HG03103 (cell line): ENCODE results near the gene BTG4.

Source experiments
- ATAC-seq: cut with Tn5 transposase; IDR thresholded peaks from one replicate; pipeline ENCODE4 v1.9.1; 2021; ENCODE audit warnings: low read depth; ENCODE audit not compliant: unreplicated experiment

The BTG4 gene

DNA sequence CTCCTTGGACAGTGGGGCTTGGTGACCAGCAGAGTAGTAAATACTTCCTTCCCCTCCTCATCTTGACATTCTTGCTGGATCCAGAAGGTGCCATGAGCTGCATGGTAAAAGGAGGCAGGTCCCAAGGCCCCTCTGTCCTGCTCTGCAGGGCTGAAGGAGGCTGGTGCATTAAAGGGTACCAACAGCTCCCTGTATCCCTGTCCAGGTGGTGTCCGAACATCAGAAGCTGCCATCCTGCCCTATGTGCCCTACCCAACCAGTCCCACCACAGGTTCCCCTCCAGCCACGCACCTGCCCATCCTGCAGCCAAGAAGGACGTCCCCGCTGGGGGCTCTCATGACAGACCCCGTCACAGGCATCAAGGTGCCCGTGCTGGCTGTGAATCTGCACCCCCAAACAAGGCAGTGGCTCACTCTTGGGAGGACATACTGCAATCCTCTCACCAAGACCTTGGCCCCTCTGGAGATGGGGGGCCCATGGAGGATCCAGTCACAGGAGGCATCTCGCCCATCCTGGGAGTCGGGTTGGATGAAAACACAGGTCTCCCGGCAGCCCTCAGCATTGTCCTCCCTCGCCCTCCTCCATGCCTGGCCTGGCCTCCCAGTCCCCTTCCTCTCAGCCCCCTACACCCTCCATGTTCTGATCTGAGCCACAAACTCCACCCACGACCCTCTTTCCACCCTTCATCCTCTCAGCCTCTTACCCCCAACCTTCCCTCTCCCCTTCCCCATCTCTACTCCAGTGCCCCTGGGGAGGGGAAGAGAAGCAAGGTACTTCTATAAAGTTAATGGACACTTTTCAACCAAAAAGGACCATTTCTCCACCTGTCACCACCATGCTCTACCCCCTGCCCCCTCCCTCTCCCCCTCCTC lies 55.1 kb downstream of the BTG4 start:
- ATAC-seq = no peak

DNA sequence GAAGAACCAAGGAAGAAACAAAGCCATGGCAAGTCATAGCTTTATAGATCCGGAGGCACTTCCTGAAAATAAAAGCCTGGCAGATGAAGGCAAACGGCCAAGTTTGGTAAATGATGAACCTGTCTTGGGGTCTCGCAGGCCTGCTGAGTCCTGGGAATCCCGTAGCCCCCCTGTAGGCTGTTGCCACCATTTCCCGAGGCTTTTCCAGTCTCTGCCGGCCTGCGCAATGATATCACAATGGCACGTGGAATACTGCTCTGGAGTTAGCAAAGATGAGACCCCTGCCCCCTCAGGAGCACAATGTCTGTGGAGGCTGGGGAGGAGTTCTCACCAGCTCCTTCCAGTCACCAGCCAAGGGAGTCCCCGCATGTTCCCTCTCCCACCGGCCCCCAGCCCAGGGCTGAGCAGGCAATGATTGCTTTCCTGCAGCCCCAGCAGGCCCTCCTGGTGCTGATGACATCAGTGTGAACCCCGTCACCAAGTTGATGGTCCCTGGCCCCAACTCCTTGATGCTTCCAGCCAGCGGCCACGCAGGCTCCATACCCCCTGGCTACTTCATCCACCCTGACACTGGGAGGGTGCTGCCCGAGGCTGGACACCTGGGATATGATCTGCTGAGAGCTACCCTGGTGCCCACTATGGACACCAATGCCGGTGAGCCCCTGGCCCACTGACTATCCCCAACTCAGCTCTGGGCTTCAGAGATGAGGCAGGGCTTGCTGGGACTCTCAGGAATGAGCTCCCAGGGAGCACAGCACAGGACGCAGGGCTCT lies 55.9 kb downstream of the BTG4 start:
- no peak for ATAC-seq

DNA sequence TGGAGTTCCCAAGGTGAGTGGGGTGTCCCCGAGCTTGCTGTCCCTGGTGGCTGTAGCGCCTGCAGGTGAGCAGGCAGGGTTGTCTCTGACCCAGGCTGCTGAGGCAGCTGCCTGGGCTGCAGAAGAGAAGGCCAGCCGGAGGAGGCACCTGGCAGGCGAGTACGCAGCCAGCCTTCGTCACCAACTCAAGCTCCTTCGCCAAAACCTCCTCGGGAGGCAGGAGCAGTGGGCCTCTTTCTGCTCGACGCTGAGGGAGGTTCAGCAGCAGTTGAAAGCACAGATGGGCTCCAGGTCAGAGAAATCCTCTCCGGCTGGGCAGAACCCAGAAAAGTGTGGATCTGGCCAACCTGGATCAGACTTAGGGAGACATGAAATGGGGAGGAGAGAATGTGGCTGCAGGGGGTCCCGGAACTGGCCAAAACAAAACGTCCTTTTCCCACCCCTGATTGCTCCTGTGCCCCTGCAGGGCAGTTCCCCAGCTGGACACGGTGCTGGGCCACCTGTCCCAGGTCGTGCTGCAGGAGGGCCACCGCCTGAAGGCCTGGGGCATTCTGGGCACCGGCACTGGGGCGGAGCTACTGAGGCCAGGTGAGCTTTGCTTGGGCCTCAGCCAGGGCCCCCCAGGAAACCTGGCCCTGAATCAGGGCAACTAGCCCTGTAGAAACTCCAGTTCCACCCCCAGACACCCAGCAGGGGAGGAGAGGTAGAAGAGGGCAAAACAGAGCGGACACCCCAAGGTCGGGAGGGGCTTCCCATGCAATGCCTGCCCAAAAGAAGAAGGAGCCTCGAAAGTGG lies 56.7 kb downstream of the BTG4 start:
- ATAC-seq = no peak

DNA sequence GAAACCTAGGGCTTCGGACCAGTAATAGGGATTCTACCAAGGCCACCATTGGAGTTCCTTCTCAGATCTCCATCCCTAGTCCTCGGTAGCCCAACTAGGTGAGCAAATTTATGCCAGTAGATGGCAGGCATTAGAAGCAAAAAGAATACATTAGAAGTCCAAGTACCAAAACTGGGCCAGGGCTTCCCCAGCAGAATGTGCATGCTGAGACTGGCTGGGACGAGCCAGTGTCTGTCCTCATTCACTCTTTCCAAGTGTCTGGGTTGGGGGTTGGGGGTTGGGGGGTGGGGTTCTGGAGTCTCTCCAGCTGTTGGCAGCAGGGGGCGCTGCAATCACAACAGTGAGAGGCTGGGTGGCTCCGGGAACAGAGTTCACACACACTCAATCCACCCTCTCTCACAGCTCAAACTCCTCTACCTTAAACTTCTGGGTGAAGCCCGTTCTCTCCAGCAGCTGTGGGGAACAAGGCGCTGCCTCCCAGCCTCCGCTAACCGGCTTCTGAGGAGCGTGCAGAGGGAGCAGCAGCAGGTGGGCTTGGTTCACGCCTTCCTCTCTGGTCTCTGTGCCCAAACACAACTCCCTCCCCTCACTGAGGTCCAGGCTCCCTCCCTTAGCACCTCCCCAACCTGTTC lies 57.5 kb downstream of the BTG4 start:
- no peak for ATAC-seq

DNA sequence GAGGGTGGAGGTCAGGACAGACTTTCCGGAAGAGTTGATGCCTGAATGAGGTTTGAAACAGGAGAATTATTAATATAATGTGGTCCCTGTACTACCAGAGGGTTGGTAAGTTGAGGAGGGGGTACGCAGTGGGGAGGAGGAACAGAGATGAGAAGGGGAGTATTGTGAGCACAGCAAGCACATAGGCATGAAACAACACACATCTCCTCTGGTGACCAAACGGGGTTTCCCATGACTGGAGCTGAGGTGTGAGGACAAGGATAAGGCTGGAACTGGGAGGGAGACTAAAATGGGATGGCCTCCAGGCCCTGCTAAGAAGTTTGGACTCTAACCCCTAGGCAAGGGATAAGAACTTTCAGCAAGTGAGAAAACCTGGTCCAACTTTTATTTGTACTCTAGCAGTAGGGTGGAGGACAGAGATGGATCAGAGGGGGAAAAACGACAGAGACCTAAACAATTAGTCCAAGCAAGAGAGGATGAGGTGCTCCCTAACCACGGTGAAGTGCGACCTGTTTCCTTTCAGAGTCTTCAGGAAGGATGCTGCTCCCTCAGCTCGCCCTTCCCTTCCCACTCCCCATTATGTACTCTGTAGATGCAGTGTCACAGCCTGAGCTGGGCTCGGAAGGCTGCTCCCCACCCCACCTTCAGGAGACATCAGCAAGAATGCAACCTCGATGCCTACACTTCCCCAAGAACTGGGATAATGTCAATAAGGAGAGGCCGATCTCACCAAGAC lies 59.2 kb downstream of the BTG4 start:
- no peak for ATAC-seq

DNA sequence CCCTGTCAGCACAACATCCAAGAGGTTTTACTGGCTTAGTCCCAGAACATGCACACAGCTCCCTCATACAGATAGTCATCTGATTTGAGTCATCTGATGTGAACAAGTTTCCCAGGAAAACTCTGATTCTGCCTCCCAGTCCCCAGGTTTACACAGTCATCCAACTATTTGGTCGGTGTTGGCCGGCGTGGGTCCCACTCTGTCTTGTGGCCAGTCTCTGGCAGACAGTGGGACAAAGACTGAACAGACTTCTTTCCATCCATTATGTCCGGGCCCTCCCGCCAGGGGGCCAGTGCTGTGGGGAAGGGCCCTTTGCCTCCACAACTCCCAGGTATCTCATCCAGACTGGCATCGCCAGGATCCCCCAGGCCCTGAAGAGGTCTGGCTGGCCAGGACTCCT lies 60.0 kb downstream of the BTG4 start:
- ATAC-seq = no peak

DNA sequence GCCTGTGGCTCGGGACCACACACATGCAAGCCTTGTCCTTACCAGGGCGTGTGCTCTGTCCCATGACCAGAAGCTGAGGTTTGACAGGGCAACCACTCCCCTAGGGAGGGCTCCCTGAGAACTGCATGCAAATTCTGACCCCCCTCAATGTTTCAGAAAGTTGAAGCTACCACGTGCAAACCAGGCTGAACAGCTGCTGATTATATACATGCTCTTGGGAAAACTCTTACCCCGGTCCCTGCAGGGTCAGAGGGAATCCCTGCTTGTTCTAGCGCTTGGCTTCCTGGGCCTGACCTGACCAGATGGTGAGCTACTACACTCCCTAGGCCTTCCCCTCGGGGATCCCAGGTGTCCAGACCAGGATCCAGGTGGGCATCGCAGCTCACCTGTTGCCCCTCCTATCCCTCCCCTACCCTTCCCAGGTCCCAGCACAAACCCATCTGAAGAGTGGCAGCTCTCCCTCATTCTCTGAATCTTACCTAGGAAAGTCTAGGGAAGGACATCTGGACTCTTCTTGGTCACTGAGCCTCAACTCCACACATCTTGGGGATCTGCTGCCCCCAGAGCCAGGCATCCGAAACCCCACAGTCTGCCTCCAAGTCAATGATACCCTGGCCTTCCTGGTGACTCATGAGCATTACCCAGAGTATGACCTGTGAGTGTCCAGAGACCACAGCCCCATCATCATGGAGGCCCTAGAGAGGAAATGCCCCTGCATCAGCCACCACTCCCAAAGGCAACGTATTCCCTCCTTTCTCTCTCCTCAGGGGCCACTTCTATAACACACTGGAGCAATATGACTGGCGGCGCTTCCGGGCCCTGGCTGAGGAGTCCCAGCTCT lies 61.5 kb downstream of the BTG4 start:
- ATAC-seq = peak; percentile 68

DNA sequence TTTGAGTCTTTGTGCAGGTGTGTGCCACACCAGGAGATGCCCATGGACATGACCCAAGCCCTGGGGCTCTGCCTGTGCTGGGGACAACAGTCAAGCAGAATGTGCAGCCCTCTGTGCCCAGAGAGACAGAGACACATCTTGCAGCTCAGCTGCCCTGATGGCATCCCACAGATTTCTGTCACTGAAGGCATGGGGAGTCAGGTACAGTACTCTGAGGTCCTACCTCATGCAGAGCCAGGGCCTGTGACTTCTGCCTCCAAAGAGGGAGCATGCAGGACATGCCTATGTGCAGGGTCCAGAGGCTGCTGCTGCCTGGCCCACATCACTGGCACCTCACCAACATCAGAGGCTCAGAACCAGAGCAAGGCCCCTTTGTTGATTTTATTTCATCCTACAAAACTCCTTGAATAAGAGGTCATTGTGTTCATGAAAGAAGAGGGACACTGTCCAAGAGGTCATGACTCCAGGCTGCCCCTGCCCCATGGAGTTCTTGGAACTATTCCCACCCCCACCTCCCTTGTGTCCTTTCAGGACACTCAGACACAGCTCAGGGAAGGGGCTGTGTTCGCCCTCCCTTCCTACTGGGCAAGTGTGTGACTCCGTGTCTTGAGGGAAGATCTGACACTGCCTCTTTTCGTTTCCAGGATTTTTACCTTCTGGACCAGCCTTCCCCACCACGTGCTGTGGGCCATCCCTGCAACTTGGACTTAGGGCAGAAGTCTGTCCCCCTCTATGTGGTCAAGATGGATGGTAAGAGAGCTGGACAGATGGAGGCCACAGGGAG lies 62.3 kb downstream of the BTG4 start:
- ATAC-seq = no peak

DNA sequence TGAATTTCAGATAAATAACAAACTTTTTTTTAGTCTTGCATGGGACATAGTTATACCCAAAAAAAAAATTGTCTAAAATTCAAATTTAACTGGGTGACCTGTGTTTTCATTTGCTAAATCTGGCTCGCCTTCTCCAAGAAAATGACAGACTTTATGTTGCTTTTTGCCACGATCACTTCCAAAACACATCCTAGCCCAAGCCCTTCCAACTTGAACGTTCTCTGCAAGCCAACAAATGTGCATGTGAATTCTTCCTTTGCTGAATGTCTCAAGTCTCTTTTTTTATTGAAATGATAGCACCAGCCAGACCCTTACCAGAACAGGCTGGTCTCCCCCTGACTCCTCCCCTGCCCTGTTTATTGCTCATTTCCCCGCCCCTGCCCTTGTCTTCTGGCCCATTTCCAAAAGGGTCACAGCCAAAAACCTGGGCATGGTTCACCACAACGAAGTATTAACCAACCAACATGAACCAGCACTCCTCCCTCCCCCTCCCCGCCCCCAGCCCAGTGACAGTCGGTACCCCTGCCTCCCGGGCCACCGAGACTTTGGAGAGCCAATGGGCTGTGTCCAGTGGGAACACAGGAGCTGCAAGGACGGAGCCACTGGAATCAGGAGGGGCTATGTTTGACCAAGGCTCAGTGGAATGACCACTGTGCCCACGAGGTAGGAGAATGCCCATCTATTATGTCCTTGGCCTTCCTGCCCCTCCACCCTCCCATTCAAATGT lies 63.2 kb downstream of the BTG4 start:
- no peak for ATAC-seq

DNA sequence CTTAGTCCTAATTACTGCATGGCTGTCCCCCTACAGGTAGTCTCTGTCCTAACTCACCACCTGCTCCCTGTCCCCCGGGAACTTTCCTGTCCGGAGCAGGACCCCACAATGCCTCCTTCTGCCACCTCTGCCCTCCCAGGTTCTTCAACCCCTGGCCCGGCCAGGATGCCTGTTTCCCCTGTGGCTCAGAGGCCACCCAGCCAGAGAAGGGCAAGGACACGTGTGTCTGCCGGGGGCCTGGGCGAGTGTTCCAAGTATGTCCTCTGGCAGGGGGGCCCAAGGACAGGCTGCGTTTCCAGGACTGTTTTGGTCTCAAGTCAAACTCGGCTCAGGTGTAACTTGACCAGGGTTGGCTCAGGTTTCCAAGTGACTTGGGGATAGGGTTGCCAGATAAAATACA lies 63.8 kb downstream of the BTG4 start:
- ATAC-seq = no peak

DNA sequence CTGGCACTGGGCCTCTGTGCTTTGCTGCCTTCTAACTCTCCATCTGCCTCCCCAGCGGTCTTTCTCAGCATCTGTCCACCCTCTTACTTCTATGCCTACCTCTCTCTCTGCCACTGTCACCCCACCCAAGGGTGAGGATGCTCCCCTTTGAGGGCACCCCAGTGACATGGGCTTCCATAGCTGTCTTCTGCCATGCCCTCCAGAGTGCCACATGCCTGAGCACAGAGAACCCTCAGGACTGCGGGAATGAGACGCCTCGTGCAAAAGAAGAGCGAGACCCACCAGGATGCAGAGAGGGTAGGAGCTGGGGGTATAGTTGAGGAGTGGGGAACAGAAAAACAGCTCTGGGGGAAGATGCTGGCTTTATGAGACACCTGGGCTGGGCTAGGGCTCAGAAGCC lies 64.3 kb downstream of the BTG4 start:
- no peak for ATAC-seq

DNA sequence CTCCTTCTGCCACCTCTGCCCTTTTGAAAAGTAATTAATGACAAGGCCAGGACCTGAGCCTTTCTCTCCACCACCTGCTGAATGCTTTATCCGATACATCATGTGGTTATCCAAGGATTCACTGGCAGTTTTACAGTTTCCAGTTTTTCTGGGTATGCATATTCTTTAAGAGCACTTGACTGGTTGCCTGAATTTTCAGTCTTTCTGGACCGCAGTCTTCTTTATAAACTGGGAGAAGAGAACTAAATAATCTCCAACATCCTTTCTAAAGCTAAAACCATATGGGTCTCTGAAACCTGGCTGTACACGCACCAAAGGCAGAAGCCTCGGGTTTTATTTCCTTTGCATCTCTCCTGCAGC lies 65.1 kb downstream of the BTG4 start:
- no peak for ATAC-seq

DNA sequence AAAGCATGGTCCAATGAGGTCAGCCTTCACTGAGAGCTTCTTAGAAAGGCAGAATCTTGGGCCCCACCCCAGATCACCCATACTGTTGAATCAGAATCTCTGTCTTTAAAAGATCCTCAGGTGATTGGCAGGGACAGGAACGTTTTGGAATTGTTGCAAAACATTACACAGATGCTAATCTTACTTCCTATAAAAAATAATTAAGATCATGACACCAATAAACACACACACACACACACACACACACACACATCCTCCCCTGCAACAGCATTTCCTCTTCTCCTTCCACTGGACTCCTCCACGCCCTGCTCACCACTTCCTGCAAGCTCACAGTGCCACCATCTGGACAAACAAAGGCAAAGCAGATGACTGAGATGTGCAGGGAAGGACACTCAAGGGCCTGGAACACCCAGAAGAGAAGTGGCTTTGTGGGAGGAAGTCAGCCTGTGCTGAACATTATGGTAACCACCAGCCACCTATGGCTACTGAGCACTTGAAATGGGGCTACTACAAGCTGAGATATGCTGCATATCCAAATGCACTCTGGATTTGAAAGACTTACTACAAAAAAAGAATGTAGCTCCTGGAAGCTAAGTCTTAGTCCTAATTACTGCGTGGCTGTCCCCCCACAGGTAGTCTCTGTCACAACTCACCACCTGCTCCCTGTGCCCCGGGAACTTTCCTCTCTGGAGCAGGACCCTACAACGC lies 65.6 kb downstream of the BTG4 start:
- peak; percentile 91 for ATAC-seq

DNA sequence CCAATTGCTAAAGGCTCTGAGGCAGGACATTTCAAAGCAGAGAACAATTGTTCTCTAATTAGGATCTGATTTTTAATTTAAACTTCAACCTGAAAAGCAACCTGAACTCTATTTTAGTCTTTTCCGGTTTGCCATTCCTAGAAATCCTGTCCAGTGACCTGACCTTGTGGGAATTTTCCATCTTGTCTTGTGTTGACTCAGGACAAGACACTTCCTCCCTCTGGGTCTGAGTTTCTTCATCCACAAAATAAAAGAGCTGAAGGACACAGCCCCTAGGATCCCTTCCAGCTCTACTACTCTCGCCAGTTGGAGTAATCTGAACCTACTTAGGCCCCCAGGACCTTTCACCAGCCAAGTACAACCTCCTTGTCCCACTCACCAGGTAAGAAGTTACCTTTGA lies 66.6 kb downstream of the BTG4 start:
- ATAC-seq = no peak
